Calu3 (cell line): ENCODE measurements around the gene ARHGAP15. TPM values are rescaled to one million over a fixed set of nuclear protein-coding genes. Genes with fewer than 3 reads are reported as not detected.

Experiments
- BruUV-seq: library from RNA; stranded (reverse); fragments of 400-500 nt; replicated peaks from 2 replicates; lab custom pipeline; 2021; lab: Mats Ljungman, UMichigan
- CTCF ChIA-PET: fragments of 300-600 bp; sonication (Branson Sonifier 250); formaldehyde crosslinking; loops from one replicate; lab custom pipeline; 2022; ENCODE audit warnings: antibody characterized with exemption; lab: Charles Lee
- DNase-seq: peaks from one replicate; pipeline ENCODE4 v3.0.0; 2022
- H3K27ac Mint-ChIP-seq: one replicate; pipeline ENCODE4 v1.8.0; 2022; ENCODE audit warnings: mixed read lengths; ENCODE audit not compliant: unreplicated experiment
- H3K27me3 Mint-ChIP-seq: one replicate; pipeline ENCODE4 v1.8.0; 2022; ENCODE audit warnings: mixed read lengths; ENCODE audit not compliant: unreplicated experiment
- H3K36me3 Mint-ChIP-seq: one replicate; pipeline ENCODE4 v1.8.0; 2022; ENCODE audit warnings: mild to moderate bottlenecking, moderate library complexity, mixed read lengths; ENCODE audit not compliant: insufficient read depth, unreplicated experiment
- H3K4me1 Mint-ChIP-seq: one replicate; pipeline ENCODE4 v1.8.0; 2022; ENCODE audit warnings: mild to moderate bottlenecking, low read depth, mixed read lengths; ENCODE audit not compliant: unreplicated experiment
- H3K4me3 Mint-ChIP-seq: one replicate; pipeline ENCODE4 v1.8.0; 2022; ENCODE audit warnings: mild to moderate bottlenecking, low read depth, moderate library complexity, mixed read lengths; ENCODE audit not compliant: unreplicated experiment
- H3K9me3 Mint-ChIP-seq: one replicate; pipeline ENCODE4 v1.8.0; 2022; ENCODE audit warnings: low read depth, mixed read lengths; ENCODE audit not compliant: unreplicated experiment
- CTCF ChIP-seq: fragments of 200-600 bp; IDR thresholded peaks from one replicate; pipeline ENCODE4 v1.8.0; 2022; ENCODE audit warnings: antibody characterized with exemption; ENCODE audit not compliant: unreplicated experiment
- intact Hi-C: fragments of 100-400 bp; cut with micrococcal nuclease; formaldehyde crosslinking; loops from one replicate; pipeline ENCODE4 v1.10.0; 2022; ENCODE audit not compliant: unreplicated experiment
- total RNA-seq: library from RNA; stranded (reverse); gene quantifications from 2 replicates; pipeline ENCODE4 v1.2.3, GENCODE V29; 2022

ARHGAP15 gene
- total RNA-seq, 1 experiment from 2014 or later = not detected

GRCh38 chr2:143355870-143356269 lies 226.7 kb downstream of the ARHGAP15 start:
- H3K36me3 Mint-ChIP-seq = no peaks in the 10 kb centered on the region
- H3K4me1 Mint-ChIP-seq = no peaks in the 10 kb centered on the region

GRCh38 chr2:143356336-143356735 lies 227.1 kb downstream of the ARHGAP15 start:
- DNase-seq = no peak
- Mint-ChIP-seq H3K9me3 (no peaks in the 10 kb centered on the region), H3K36me3 (no peaks in the 10 kb centered on the region), H3K4me3 (no peak overlapping the region), H3K4me1 (no peaks in the 10 kb centered on the region), H3K27me3 (no peaks in the 10 kb centered on the region), H3K27ac (no peak overlapping the region)
- intact Hi-C loops = no loop called here
- CTCF ChIA-PET = no interaction called here
- TF ChIP-seq CTCF = no peak
- no TSS peak for BruUV-seq

More at GRCh38 chr2:143355870-143356269, 226.7 kb downstream of the ARHGAP15 start:
- intact Hi-C loops = no loop called here
- no peak for DNase-seq
- BruUV-seq = no TSS peak
- H3K4me3 Mint-ChIP-seq = no peak overlapping the region
- H3K27ac Mint-ChIP-seq = no peak overlapping the region
- no peak for TF ChIP-seq CTCF
- H3K9me3 Mint-ChIP-seq = no peaks in the 10 kb centered on the region
- H3K27me3 Mint-ChIP-seq = no peaks in the 10 kb centered on the region
- CTCF ChIA-PET = no interaction called here

- H3K4me1 Mint-ChIP-seq = no peaks in the 10 kb centered on the region
Observed at GRCh38 chr2:143356736-143357446, 227.7 kb downstream of the ARHGAP15 start.

GRCh38 chr2:143357966-143358365 lies 228.7 kb downstream of the ARHGAP15 start:
- intact Hi-C loops = no loop called here
- no peak for TF ChIP-seq CTCF
- no TSS peak for BruUV-seq
- Mint-ChIP-seq H3K27me3 (no peaks in the 10 kb centered on the region), H3K4me3 (no peak overlapping the region), H3K9me3 (no peaks in the 10 kb centered on the region), H3K4me1 (no peaks in the 10 kb centered on the region), H3K27ac (no peak overlapping the region), H3K36me3 (no peaks in the 10 kb centered on the region)
- no peak for DNase-seq
- CTCF ChIA-PET = no interaction called here

More at GRCh38 chr2:143356736-143357446, 227.7 kb downstream of the ARHGAP15 start:
- no peaks in the 10 kb centered on the region for H3K27me3 Mint-ChIP-seq
- no peaks in the 10 kb centered on the region for H3K9me3 Mint-ChIP-seq
- no peaks in the 10 kb centered on the region for H3K36me3 Mint-ChIP-seq
- intact Hi-C loops = no loop called here
- no peak overlapping the region for H3K4me3 Mint-ChIP-seq
- H3K27ac Mint-ChIP-seq = no peak overlapping the region
- BruUV-seq = no TSS peak
- TF ChIP-seq CTCF = no peak
- DNase-seq = no peak
- CTCF ChIA-PET = no interaction called here
